ENCODE data around the gene MPC1. TPM values are rescaled to one million over a fixed set of nuclear protein-coding genes. Genes with fewer than 3 reads are reported as not detected.

MPC1 gene
- total and polyA plus RNA-seq, 2 experiments from 2014 or later: 15.5 to 39.4 TPM

- TF ChIP-seq REST (IDR thresholded peaks at IDR 0.05; ENCODE audit: unreplicated experiment) (no peak), ZNF331 (CRISPR knock-in tag; IDR thresholded peaks at IDR 0.05; ENCODE audit: low read depth) (no peak), ZNF114 (CRISPR knock-in tag; IDR thresholded peaks at IDR 0.05) (no peak), POLR2AphosphoS5 (IDR thresholded peaks at IDR 0.05; ENCODE audit: low read depth) (no peak), CREB1 (CRISPR knock-in tag; IDR thresholded peaks at IDR 0.05; ENCODE audit: low read depth) (no peak), JUNB (IDR thresholded peaks at IDR 0.05; ENCODE audit: unreplicated experiment) (no peak), EZH2phosphoT487 (IDR thresholded peaks at IDR 0.05; ENCODE audit: unreplicated experiment) (no peak), ETS1 (IDR thresholded peaks at IDR 0.05) (no peak), STAT1 (IDR thresholded peaks at IDR 0.05; ENCODE audit: unreplicated experiment) (no peak), NANOG (IDR thresholded peaks at IDR 0.05; ENCODE audit: borderline replicate concordance) (no peak), EZH2 (IDR thresholded peaks at IDR 0.05; ENCODE audit: low read depth, unreplicated experiment) (no peak)
- TF ChIP-seq, protein P1, sequence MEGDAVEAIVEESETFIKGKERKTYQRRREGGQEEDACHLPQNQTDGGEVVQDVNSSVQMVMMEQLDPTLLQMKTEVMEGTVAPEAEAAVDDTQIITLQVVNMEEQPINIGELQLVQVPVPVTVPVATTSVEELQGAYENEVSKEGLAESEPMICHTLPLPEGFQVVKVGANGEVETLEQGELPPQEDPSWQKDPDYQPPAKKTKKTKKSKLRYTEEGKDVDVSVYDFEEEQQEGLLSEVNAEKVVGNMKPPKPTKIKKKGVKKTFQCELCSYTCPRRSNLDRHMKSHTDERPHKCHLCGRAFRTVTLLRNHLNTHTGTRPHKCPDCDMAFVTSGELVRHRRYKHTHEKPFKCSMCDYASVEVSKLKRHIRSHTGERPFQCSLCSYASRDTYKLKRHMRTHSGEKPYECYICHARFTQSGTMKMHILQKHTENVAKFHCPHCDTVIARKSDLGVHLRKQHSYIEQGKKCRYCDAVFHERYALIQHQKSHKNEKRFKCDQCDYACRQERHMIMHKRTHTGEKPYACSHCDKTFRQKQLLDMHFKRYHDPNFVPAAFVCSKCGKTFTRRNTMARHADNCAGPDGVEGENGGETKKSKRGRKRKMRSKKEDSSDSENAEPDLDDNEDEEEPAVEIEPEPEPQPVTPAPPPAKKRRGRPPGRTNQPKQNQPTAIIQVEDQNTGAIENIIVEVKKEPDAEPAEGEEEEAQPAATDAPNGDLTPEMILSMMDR (conservative IDR thresholded peaks at IDR 0.05; ENCODE audit: low read depth in 2 of 2): no peak
These were observed 12.6 kb upstream of the MPC1 start (continued) for GRCh38 chr6:166395351-166395750.

Data from GM23338 (cell line).